GM18511 (cell line): ENCODE data around the gene TAPT1.

Experiments
- ATAC-seq: cut with Tn5 transposase; IDR thresholded peaks from one replicate; pipeline ENCODE4 v1.9.1; 2021; ENCODE audit warnings: mild to moderate bottlenecking, moderate library complexity; ENCODE audit not compliant: unreplicated experiment

Gene TAPT1

DNA sequence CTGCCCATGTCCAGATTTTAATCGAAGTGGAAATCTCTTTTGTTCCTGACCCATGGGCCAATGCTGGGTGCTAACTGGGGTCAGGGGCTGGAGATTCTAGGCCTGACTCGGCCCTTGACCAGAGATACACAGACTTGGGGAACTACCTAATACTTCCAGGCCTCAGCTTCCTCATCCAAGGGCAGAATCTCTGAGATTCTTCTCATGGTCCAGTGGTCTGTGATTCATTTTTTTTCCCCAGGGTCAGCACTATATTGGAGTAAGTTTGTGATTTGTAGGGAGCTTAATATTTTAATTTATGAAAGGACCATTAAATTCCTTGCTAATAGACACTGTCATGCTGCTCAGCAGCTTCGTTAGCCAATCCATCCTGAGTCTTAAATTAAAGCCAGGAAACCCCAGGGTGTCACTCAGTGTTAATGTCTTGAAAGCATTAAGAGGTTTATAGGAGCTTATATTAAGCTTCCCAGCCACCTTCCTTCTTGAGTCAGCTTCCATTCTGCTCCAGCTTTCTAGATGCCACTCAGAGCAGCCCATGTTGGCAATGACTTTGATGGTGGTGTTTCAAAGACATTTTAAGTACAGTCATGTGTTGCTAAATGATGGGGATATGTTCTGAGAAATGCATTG lies 115.5 kb downstream of the TAPT1 start:
- ATAC-seq, result no peak
